Epithelial cell of esophagus (primary cell): Measurements from ENCODE around the gene MORC4.

Source experiments
- DNase-seq: peaks from one replicate; pipeline ENCODE4 v3.0.0; 2010; ENCODE audit warnings: low read depth
- H3K4me3 ChIP-seq: 2 replicates; pipeline ENCODE4 v1.5.1; 2011; ENCODE audit warnings: mild to moderate bottlenecking, low read length, control low read depth
- TF ChIP-seq, protein P1 (sequence below): IDR thresholded peaks from 2 replicates; pipeline ENCODE4 v1.5.1; 2011; ENCODE audit warnings: low read depth, mild to moderate bottlenecking, low read length, control low read depth, inconsistent platforms; ENCODE audit not compliant: insufficient read depth; ENCODE audit errors: missing control alignments

MORC4 gene

GRCh38 chrX:106933538-106933961 is 66.5 kb downstream of the MORC4 start:
- no peak overlapping the region for H3K4me3 ChIP-seq
- no peak for DNase-seq
- TF ChIP-seq, protein P1, sequence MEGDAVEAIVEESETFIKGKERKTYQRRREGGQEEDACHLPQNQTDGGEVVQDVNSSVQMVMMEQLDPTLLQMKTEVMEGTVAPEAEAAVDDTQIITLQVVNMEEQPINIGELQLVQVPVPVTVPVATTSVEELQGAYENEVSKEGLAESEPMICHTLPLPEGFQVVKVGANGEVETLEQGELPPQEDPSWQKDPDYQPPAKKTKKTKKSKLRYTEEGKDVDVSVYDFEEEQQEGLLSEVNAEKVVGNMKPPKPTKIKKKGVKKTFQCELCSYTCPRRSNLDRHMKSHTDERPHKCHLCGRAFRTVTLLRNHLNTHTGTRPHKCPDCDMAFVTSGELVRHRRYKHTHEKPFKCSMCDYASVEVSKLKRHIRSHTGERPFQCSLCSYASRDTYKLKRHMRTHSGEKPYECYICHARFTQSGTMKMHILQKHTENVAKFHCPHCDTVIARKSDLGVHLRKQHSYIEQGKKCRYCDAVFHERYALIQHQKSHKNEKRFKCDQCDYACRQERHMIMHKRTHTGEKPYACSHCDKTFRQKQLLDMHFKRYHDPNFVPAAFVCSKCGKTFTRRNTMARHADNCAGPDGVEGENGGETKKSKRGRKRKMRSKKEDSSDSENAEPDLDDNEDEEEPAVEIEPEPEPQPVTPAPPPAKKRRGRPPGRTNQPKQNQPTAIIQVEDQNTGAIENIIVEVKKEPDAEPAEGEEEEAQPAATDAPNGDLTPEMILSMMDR: no peak

DNA sequence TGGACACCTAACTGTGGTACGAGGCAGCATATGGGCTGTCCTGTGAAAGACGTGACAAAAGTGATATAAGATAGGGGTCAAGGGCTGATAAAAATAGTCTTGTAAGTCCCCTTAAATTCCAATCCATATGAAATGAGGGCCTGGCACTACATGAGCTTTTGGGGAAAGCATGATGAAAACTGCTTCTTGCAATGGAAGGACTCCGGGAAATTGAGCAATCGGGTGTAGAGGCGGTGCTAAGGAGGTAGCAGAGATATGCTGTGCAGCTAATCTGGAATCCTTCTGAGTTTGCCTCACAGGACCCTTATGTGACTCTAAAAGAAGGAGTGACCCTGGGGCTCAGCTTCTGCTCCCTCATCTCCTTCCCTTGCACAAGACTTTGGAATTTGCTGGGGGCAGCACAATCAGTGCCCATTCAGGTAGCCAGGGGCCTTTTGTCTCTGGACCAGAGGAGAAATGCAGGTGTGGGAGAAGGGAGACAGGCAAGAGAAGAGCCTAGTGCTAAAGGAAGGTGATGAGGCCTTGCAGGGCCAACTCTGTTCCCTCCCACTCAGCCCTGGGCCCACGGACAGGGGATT is 67.0 kb downstream of the MORC4 start:
- TF ChIP-seq, protein P1: no peak
- no peak overlapping the region for H3K4me3 ChIP-seq
- DNase-seq: no peak

DNA sequence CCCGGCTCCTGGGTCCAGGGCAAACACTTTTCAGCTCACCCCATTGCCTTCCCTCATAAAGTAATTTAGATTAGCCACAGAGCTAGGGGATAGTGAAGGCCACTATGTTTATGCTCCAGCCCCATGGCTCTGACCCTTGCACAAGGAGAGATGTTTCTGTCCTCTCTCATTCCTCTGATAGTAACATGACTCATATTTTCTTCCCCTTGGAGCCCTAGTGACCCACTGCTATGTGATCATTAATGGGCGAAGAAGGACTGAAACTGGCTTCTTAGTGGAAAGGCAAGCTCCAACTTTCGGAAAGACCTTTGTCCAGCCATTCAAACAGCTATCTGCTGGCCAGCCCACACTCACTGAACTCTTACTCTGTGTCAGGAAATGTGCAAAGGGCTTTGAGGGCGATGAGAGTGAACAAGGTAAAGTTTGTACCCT is 67.5 kb downstream of the MORC4 start:
- TF ChIP-seq, protein P1: no peak
- no peak for DNase-seq
- H3K4me3 ChIP-seq: no peak overlapping the region

- TF ChIP-seq, protein P1: no peak
- H3K4me3 ChIP-seq: no peak overlapping the region
- DNase-seq: no peak
These were observed 68.1 kb downstream of the MORC4 start for GRCh38 chrX:106931831-106932491.

DNA sequence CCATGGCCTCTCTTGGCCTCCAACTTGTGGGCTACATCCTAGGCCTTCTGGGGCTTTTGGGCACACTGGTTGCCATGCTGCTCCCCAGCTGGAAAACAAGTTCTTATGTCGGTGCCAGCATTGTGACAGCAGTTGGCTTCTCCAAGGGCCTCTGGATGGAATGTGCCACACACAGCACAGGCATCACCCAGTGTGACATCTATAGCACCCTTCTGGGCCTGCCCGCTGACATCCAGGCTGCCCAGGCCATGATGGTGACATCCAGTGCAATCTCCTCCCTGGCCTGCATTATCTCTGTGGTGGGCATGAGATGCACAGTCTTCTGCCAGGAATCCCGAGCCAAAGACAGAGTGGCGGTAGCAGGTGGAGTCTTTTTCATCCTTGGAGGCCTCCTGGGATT is 71.8 kb downstream of the MORC4 start:
- TF ChIP-seq, protein P1: no peak
- DNase-seq: no peak
- H3K4me3 ChIP-seq: no peak overlapping the region

DNA sequence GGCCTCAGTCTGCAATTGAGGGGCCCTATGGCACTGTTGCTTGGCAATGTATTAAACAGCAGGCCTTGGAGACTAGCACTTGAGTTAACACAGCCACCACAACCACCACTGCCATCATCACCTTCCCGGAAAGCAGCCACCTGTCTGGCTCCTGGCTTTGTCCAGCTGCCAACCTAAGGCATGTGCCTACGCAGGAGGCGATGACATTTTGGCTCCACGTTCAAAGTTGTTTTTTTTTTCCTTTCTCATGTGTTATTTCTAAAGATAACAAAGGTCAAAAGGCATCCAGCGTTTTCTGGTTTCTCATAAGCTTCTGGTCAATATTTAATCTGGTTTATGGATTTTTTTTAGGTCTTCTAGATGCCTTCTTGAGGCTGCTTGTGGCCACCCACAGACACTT is 72.3 kb downstream of the MORC4 start:
- TF ChIP-seq, protein P1: no peak
- H3K4me3 ChIP-seq: no peak overlapping the region
- no peak for DNase-seq

DNA sequence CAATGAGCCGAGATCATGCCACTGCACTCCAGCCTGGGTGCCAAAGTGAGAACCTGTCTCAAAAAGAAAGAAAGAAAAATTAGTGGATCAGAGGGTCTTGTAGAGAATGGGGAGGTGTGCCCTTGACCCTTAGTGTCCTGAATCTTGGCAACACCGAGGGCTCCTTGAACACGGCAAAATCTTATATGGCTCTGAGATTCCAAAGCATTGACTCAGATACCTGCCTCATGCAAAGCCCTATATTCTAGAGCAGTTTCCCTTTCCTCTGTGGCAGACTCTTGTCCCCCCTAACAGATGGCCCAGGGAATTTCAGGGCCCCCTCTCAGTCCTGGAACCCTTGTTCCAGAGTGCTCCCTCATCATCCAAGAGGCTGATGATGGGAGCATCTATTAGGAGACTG is 73.0 kb downstream of the MORC4 start:
- H3K4me3 ChIP-seq: no peak overlapping the region
- TF ChIP-seq, protein P1: no peak
- peak; percentile 9 for DNase-seq
